ENCODE measurements around the gene INPP5A. TPM values are rescaled to one million over a fixed set of nuclear protein-coding genes. Genes with fewer than 3 reads are reported as not detected.
"Not testable (repeated sequence)": the region's sequence is repeated elsewhere in the genome, so short reads cannot be mapped to it uniquely, and the experiment has no call there.

INPP5A gene
- total RNA-seq, 4 donors from 2014 or later = 34.8 to 80.8 (median 52.8) TPM

- Histone ChIP-seq H3K4me1 (peaks cover 16 to 39% (median 32%) of the 10 kb centered on the region in 4 donors), H3K27ac (no peak overlapping the region), H3K27me3 (peaks cover 82% of the 10 kb centered on the region), H3K9me3 (no peaks in the 10 kb centered on the region), H3K36me3 (peaks cover 0 to under 1% (median 0%) of the 10 kb centered on the region in 4 donors), H3K4me3 (no peak overlapping the region)
- no peak for DNase-seq
- TF ChIP-seq POLR2A (IDR thresholded peaks at IDR 0.05) (no peak), EP300 (IDR thresholded peaks at IDR 0.05; ENCODE audit: low read depth) (no peak), POLR2AphosphoS5 (IDR thresholded peaks at IDR 0.05) (no peak), CTCF (IDR thresholded peaks at IDR 0.05) (no peak)
- 10% methylated on average over 25 of the region's 30 CpGs; no CpG with 5 or more reads in 1 of the 2 donors for WGBS, 2 donors (ENCODE audit: low coverage in 1 of 2)
- intact Hi-C loops (cut with DNase I; ENCODE audit: low total_unique reads) (loop anchor here (10.0 kb wide), 1 partner anchor 134 kb away; no protein-coding TSS in a partner anchor), in situ Hi-C loops (cut with MboI; ENCODE audit: low pct_ligation_motif_present in 1 of 4, low pct_unique_long_range_greater_than_20kb in 1 of 4, low sequenced_read_pairs in 3 of 4) (no loop called here)
Observed at GRCh38 chr10:132788831-132789219, 251.2 kb downstream of the INPP5A start.

GRCh38 chr10:132789659-132790148 lies 252.1 kb downstream of the INPP5A start:
- no peaks in the 10 kb centered on the region for H3K9me3 ChIP-seq
- no peak overlapping the region for H3K27ac ChIP-seq
- DNase-seq = no peak
- no peaks in the 10 kb centered on the region for H3K36me3 ChIP-seq
- intact Hi-C loops (cut with DNase I; ENCODE audit: low total_unique reads) = loop anchor here (10.0 kb wide), 1 partner anchor 135 kb away; no protein-coding TSS in a partner anchor
- no peak overlapping the region for H3K4me3 ChIP-seq
- peaks cover 78% of the 10 kb centered on the region for H3K27me3 ChIP-seq
- H3K4me1 ChIP-seq = peaks cover 16 to 37% (median 30%) of the 10 kb centered on the region in 4 donors
- in situ Hi-C loops (cut with MboI; ENCODE audit: low pct_ligation_motif_present in 1 of 4, low pct_unique_long_range_greater_than_20kb in 1 of 4, low sequenced_read_pairs in 3 of 4) = no loop called here
- 71% methylated on average over 15 of the region's 15 CpGs; no CpG with 5 or more reads in 1 of the 2 donors for WGBS, 2 donors (ENCODE audit: low coverage in 1 of 2)
- no peak for TF ChIP-seq POLR2A (IDR thresholded peaks at IDR 0.05)
- TF ChIP-seq POLR2AphosphoS5 (IDR thresholded peaks at IDR 0.05) = no peak
- no peak for TF ChIP-seq EP300 (IDR thresholded peaks at IDR 0.05; ENCODE audit: low read depth)
- TF ChIP-seq CTCF (IDR thresholded peaks at IDR 0.05) = no peak

GRCh38 chr10:132790470-132790869 lies 252.9 kb downstream of the INPP5A start:
- peaks cover 70% of the 10 kb centered on the region for H3K27me3 ChIP-seq
- no peak overlapping the region for H3K27ac ChIP-seq
- WGBS, 2 donors (ENCODE audit: low coverage in 1 of 2) = 39% methylated on average over 7 of the region's 7 CpGs; no CpG with 5 or more reads in 1 of the 2 donors
- H3K4me3 ChIP-seq = no peak overlapping the region
- DNase-seq = no peak
- in situ Hi-C loops (cut with MboI; ENCODE audit: low pct_ligation_motif_present in 1 of 4, low pct_unique_long_range_greater_than_20kb in 1 of 4, low sequenced_read_pairs in 3 of 4) (no loop called here), intact Hi-C loops (cut with DNase I; ENCODE audit: low total_unique reads) (no loop called here)
- peaks cover 16 to 29% (median 25%) of the 10 kb centered on the region in 4 donors for H3K4me1 ChIP-seq
- no peak for TF ChIP-seq CTCF (IDR thresholded peaks at IDR 0.05)
- no peak for TF ChIP-seq POLR2A (IDR thresholded peaks at IDR 0.05)
- TF ChIP-seq POLR2AphosphoS5 (IDR thresholded peaks at IDR 0.05) = no peak
- no peak for TF ChIP-seq EP300 (IDR thresholded peaks at IDR 0.05; ENCODE audit: low read depth)
- H3K9me3 ChIP-seq = no peaks in the 10 kb centered on the region
- H3K36me3 ChIP-seq = no peaks in the 10 kb centered on the region

- 51% methylated on average over 28 of the region's 31 CpGs; no CpG with 5 or more reads in 1 of the 2 donors for WGBS, 2 donors (ENCODE audit: low coverage in 1 of 2)
- H3K4me3 ChIP-seq = no peak overlapping the region
- no peak overlapping the region for H3K27ac ChIP-seq
- H3K36me3 ChIP-seq = no peaks in the 10 kb centered on the region
- peaks cover 15 to 26% (median 23%) of the 10 kb centered on the region in 4 donors for H3K4me1 ChIP-seq
- intact Hi-C loops (cut with DNase I; ENCODE audit: low total_unique reads) (no loop called here), in situ Hi-C loops (cut with MboI; ENCODE audit: low pct_ligation_motif_present in 1 of 4, low pct_unique_long_range_greater_than_20kb in 1 of 4, low sequenced_read_pairs in 3 of 4) (no loop called here)
- DNase-seq = no peak
- H3K27me3 ChIP-seq = peaks cover 65% of the 10 kb centered on the region
- no peaks in the 10 kb centered on the region for H3K9me3 ChIP-seq
- TF ChIP-seq EP300 (IDR thresholded peaks at IDR 0.05; ENCODE audit: low read depth) (no peak), POLR2AphosphoS5 (IDR thresholded peaks at IDR 0.05) (no peak), POLR2A (IDR thresholded peaks at IDR 0.05) (no peak), CTCF (IDR thresholded peaks at IDR 0.05) (no peak)
Observed at GRCh38 chr10:132790934-132791829, 253.6 kb downstream of the INPP5A start.

GRCh38 chr10:132792099-132792498 lies 254.5 kb downstream of the INPP5A start:
- H3K4me3 ChIP-seq; H3K9me3 ChIP-seq; H3K36me3 ChIP-seq; intact Hi-C loops (cut with DNase I; ENCODE audit: low total_unique reads); DNase-seq; in situ Hi-C loops (cut with MboI; ENCODE audit: low pct_ligation_motif_present in 1 of 4, low pct_unique_long_range_greater_than_20kb in 1 of 4, low sequenced_read_pairs in 3 of 4); H3K27ac ChIP-seq: not testable (repeated sequence)
- H3K27me3 ChIP-seq = peaks cover 56% of the 10 kb centered on the region
- 90% methylated on average over 33 of the region's 33 CpGs; no CpG with 5 or more reads in 1 of the 2 donors for WGBS, 2 donors (ENCODE audit: low coverage in 1 of 2)
- peaks cover 7 to 16% (median 14%) of the 10 kb centered on the region in 4 donors for H3K4me1 ChIP-seq

Data from transverse colon (tissue), 4 donors.